H1 (cell line): ENCODE data around the gene LITAF.

ENCODE experiments used
- CTCF ChIP-seq, 3 experiments: IDR thresholded peaks; 1 replicate in 2 of 3; 2 replicates in 1 of 3; pipeline versions ENCODE4 v1.5.1 to v1.6.1; 2011; ENCODE audit warnings: low read length in 3 of 3, mild to moderate bottlenecking in 3 of 3, inconsistent platforms in 2 of 3, low read depth in 1 of 3, moderate library complexity in 1 of 3; ENCODE audit not compliant: insufficient read depth in 1 of 3; ENCODE audit errors: control extremely low read depth in 1 of 3
- EZH2 ChIP-seq: fragments of 200-600 bp; sonication (generic); IDR thresholded peaks from 2 replicates; pipeline ENCODE4 v1.7.1; 2012; ENCODE audit warnings: low read depth, mild to moderate bottlenecking, moderate library complexity, low read length, inconsistent platforms; ENCODE audit not compliant: severe bottlenecking
- JUND ChIP-seq: IDR thresholded peaks from 2 replicates; pipeline ENCODE4 v1.6.1; 2011; ENCODE audit warnings: mild to moderate bottlenecking, improper control_type of control experiment, low read length
- POLR2A ChIP-seq, 2 experiments: IDR thresholded peaks; 1 replicate in 1 of 2; 2 replicates in 1 of 2; pipeline ENCODE4 v1.6.1; 2011; ENCODE audit warnings: low read depth in 2 of 2, low read length in 2 of 2, mild to moderate bottlenecking in 2 of 2; ENCODE audit errors: control extremely low read depth in 1 of 2
- POLR2AphosphoS5 ChIP-seq: IDR thresholded peaks from 2 replicates; pipeline ENCODE4 v1.6.1; 2011; ENCODE audit warnings: low read depth, low read length
- TAF1 ChIP-seq: IDR thresholded peaks from 2 replicates; pipeline ENCODE4 v1.6.1; 2011; ENCODE audit warnings: mild to moderate bottlenecking, low read depth, low read length
- USF2 ChIP-seq: IDR thresholded peaks from 2 replicates; pipeline ENCODE4 v1.6.1; 2011; ENCODE audit warnings: low read length, improper control_type of control experiment

GRCh38 chr16:11561856-11562255 lies 24.9 kb downstream of the LITAF start:
- TF ChIP-seq CTCF (IDR thresholded peaks at IDR 0.05; ENCODE audit: control extremely low read depth in 1 of 3, insufficient read depth in 1 of 3, low read depth in 1 of 3, low read length in 3 of 3) (no peak), EZH2 (no peak), POLR2AphosphoS5 (no peak), JUND (no peak), POLR2A (IDR thresholded peaks at IDR 0.05; ENCODE audit: control extremely low read depth in 1 of 2, low read depth in 2 of 2, low read length in 2 of 2) (no peak), TAF1 (no peak), USF2 (no peak)
